GM12801 (cell line): ENCODE data around the gene CCDC60.

Experiments used
- TF ChIP-seq, protein P1 (sequence below): IDR thresholded peaks from one replicate; pipeline ENCODE4 v1.5.1; 2011; ENCODE audit warnings: control low read depth; ENCODE audit not compliant: insufficient read length; ENCODE audit errors: extremely low read depth

Gene CCDC60

DNA sequence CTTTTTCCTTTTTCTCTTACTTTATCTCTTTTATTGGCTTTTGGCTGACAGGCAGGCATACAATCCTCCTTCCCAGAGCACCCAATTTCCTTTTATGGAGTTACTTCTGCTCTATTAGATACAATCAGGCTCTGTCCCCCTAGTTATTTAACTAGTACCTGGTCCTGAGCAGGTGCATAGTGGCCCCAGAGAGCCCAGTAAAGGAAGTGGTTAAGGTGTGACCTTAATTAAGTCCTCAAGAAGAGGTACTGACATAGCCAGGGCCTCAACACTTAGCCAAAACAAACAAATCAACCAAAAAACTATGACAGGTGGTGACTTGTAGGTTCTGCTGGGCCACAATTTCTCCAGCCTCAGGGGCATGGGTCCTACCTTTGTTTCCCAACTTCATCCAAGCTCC lies 82.9 kb downstream of the CCDC60 start:
- TF ChIP-seq, protein P1, sequence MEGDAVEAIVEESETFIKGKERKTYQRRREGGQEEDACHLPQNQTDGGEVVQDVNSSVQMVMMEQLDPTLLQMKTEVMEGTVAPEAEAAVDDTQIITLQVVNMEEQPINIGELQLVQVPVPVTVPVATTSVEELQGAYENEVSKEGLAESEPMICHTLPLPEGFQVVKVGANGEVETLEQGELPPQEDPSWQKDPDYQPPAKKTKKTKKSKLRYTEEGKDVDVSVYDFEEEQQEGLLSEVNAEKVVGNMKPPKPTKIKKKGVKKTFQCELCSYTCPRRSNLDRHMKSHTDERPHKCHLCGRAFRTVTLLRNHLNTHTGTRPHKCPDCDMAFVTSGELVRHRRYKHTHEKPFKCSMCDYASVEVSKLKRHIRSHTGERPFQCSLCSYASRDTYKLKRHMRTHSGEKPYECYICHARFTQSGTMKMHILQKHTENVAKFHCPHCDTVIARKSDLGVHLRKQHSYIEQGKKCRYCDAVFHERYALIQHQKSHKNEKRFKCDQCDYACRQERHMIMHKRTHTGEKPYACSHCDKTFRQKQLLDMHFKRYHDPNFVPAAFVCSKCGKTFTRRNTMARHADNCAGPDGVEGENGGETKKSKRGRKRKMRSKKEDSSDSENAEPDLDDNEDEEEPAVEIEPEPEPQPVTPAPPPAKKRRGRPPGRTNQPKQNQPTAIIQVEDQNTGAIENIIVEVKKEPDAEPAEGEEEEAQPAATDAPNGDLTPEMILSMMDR, result no peak

DNA sequence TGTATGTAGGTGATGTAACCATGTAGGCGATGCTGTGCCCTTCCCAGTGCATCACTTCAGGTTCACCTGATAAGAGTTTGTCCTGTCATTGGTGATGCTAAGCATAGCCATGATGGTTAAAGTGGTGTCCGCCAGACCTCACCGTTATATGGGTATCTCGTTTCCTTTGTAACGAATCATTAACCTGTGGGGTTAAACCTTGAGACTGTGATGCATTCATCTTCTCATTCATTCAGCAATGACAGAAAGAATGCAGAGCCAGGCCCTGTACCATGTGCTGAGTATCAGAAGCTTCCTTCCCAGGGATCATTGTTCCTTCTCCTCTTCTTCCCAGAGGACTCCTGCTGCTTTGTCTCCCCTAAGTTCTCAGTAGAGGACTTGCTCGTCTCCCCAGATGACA lies 84.9 kb downstream of the CCDC60 start:
- TF ChIP-seq, protein P1, result no peak

DNA sequence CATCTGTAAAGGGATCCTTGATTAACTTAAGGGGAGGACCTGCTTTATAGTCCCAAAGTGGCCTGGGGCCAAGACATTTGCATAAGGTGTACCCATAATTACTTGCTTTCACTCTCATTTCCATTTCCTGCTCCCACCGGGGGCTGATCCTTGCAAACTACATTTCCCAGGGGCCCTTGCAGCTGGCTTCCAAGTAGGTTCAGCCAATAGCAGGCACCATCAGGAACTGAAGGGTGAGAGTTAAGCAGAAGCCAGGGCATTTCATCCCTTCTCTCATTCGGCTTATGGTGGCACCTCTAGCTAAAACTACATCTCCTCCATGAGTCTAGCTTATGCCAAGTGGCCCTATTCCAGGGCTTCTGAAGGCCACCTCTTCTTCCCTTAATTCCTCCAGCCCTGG lies 88.8 kb downstream of the CCDC60 start:
- TF ChIP-seq, protein P1, result no peak

- TF ChIP-seq, protein P1, result no peak
Observed at GRCh38 chr12:119425623-119426022, 91.1 kb downstream of the CCDC60 start.

DNA sequence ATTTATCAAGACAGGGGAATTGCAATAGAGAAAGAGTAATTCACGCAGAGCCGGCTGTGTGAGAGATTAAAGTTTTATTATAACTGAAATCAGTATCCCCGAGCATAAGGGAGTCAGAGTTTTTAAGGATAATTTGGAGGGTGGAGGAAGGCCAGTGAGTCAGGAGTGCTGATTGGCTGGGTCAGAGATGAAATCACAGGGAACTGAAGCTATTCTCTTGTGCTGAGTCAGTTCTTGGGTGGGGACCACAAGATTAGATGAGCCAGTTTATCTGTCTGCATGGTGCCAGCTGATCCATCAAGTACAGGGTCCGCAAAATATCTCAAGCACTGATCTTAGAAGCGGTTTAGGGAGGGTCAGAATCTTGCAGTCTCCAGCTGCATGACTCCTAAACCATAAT lies 96.6 kb downstream of the CCDC60 start:
- TF ChIP-seq, protein P1, result no peak

DNA sequence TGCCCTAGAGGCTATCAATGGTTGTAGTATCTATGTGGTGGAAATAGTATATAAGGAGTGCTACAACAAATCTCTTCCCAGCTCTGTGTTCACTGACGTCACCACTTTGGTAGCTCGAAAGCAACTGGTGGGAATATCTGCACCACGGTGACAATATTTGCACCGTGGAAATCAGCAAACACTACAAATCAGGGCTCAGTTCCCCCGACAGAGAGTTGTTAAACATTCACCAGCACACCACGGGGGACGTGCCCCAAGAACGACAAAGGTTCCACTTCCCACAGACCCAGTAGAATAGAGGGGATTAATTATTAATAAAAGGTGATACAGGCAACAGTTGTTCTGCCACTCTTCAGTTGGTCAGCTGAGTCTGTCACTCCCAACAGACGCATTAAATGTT lies 98.4 kb downstream of the CCDC60 start:
- TF ChIP-seq, protein P1, result no peak

DNA sequence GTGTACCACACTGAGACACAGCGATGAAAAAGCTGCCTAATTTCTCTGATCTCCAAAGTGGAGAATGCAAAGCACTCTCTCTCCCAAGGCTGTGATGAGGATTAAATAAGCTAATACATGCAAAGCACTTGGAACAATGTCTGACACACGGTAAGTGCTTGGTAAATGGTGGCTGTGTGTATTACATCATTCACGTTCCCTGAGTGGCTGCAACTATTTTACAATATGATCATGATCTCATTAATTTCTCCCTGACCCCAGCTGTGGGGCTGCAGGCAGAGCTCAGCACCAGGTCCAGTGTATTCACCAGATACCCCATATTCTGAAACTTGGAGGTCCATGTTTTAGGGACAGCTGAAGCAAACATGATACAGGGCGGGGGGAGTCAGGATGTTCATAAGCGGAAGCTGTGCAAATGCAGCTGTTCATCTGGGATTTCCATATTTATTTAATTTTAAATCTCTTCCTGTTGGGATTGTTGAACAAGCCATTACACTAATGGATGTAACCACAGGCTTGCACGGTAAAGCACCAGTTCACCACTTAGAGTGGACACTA lies 106.4 kb downstream of the CCDC60 start:
- TF ChIP-seq, protein P1, result no peak
